Measurements from ENCODE around the gene LRRC51.
A peak's percentile ranks its signal among the peaks of the same experiment; 100 is the strongest.

Gene LRRC51

GRCh38 chr11:72070491-72070890, 10.2 kb upstream of the LRRC51 start:
- DNase-seq, result no peak

DNA sequence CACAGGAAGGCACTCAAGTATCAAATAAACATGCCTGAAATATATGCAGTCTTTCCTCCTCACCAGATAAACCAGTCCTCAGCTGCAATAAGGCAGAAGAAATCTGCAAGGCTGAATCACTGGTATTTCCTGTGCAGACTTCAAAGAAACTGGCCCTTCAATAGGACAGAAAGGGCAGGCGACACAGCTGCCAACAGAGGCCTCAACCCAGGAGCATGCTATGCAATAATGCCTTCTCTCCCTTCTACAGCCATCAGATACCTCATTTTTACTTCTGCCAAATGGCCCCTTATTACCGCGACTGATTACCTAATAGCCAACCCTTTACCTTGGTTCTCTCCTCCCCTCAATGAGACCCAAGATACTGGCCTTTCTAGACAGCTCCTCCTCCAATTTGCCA, 8.3 kb upstream of the LRRC51 start:
- no peak for DNase-seq

DNA sequence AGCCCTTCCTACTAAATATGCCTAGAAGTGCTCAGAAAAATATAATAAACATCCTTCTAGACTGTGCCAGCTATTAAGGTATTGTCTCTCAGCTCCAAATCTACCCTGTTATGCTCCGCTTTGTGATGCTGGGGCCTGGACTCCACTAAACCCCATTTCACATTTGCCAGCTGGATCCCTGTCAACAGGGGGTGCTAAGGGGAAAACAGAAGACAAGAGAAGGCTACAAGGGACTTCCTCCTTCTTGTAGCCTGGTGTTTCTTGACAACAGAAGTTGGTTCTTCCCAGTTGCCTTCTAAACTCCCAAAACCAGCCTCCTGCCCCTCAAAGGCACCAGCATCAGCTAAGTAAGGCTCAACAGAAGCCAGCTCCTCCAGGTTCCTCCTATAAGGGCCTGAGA, 5.5 kb upstream of the LRRC51 start:
- DNase-seq, result no peak

GRCh38 chr11:72075756-72076155, 4.9 kb upstream of the LRRC51 start:
- no peak for DNase-seq

DNA sequence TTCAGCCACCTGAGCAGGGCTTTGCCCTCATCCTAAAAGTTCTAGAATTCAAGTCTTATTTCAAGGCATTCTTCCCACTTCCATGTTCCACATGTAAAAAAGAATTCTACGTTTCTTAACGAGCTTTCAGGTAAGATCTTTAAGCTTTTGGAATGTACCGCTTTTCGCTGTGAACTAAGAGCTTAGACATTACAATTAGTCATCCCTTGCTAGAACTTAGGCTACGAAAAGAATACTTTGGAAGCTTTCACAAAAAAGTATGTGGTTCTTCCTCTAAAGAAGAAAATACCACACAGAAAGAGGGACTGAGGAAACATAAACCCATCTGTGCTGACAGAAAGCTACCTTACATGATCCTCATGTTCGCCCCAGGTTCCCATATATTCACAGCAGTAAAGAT, 2.2 kb upstream of the LRRC51 start:
- DNase-seq, result no peak

- DNase-seq, result no peak
Measured at GRCh38 chr11:72079819-72080325, 778 bp upstream of the LRRC51 start.

DNA sequence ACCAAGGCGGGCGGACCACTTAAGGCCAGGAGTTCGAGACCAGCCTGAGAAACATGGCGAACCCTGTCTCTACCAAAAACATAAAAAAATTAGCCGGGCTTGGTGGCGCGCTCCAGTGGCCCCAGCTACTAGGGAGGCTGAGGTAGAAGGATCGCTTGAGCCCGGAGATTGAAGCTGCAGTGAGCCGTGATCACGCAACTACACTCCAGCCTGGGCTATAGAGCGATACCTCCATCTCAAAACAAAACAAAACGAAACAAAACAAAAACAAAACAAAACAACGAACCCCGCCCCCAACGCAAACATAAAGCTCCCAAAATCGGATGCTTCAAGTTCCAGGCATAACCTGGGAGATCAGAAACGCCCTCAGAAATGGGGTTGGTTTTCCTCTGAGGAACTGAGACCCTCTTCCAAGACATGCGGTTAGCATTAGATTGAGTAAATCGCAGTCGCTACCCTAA, 564 bp downstream of the LRRC51 start:
- no peak for DNase-seq

- DNase-seq, result no peak
Measured at GRCh38 chr11:72081821-72082453, 1.3 kb downstream of the LRRC51 start.

DNA sequence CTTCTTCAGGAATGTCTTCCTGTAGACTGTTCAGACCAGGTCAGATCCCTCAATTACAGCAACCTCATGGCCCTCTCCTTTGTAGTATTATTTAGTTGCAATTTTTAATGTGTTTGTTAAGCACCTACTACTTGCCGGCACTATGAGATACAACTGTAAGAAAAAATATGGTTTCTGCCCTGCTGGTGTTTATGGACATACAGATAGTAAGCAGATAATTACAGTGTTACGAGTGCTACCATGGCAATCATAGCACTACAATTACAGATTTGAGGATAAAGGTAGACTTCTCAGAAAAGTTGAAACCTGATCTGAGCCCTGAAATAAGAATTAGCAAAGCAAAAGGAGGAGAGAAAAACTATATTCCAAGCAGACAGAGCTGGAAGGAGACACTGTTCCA, 2.8 kb downstream of the LRRC51 start:
- no peak for DNase-seq

DNA sequence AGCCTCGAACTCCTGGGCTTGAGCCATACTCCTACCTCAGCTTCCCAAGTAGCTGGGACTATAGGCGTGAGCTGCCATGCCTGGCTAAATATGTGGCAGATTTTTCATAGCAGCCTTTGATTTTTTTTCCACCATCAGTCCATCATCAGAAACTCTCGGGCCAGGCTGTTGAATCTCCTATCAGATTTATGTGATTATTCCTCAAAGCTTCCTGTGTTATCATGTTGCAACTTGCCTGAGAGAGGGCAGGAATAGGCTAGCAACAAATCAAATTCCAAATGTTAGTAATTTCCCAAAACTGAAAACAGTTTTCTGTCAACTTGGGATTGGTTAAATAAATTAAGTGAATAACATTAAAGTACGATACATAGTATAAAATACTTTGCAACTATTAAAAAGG, 3.4 kb downstream of the LRRC51 start:
- DNase-seq, result no peak

DNA sequence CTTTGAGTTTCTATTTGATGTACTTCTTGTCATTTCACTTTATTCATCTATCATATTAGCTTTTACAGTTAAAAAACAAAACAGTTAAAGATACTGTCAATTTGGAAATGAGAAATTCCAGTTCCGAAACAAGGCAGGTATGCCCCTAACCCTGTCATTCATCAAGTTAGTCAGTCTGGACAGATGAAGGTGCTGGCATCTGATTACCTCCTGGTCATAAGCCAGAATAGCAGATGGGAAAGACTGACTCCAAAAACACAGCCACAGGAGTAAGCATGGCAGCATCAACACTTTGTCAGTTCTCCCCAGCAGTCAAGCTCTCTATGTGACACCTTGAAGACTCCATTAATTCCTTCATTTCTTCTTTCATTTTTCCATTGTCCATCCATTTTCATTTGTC, 4.3 kb downstream of the LRRC51 start:
- DNase-seq, result no peak

DNA sequence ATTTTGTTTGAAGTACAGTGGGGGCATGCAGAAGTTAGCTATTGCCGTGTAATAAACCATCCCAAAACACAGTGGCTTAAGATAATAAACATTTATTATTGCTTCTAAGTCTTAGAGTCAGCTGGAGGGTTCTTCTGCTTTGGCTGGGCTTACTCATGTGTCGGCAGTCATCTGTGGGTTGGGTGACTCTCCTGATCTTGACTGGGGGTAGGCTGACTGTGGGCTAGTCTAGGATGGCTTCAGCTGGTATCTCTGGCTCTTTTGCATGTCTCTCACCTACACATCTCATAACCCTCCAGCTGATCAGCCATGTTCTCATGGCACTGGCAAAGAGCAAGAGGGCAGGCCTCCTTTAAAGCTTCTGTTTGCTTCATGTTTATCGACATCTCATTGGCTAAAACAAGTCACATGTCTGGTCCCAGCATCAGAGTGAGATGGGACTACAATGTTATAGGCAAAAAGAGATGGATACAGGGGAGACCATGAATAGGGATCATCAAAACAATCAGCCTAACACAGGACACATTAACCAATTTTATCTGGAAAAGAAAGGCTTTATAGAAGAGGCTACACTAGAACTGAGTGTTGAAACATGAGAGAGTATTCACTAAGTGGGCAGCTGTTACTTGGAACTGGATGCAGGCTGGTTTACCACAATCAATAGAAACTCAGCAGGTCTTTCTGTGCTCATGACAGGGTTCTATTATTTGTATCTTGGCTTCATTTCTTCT, 5.1 kb downstream of the LRRC51 start:
- DNase-seq, result no peak

- no peak for DNase-seq
Measured at GRCh38 chr11:72088076-72088808, 7.6 kb downstream of the LRRC51 start.

DNA sequence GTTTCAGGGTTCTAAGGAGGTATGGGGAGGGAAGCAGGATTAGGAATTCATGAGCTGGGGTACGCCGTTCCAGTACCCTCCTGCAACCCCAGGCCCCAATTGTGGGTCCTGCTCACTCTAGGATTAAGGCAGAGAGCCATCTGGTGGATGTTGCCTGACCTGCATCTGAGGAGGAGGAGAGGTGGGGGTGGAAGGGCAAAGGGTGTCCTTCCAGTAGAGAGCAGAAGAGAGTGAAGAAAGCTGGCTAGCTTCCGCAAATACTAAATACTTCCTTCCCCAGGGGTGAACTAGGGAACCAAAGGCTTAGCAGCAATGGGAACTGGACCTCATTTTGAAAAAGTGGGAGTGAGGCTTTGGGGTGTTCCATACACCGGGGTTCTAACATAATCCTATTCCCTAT, 10.6 kb downstream of the LRRC51 start:
- DNase-seq, result peak; percentile 68 to 73

- DNase-seq, result no peak
Measured at GRCh38 chr11:72098741-72099140, 18.1 kb downstream of the LRRC51 start.

- DNase-seq, result no peak
Measured at GRCh38 chr11:72100009-72100408, 19.4 kb downstream of the LRRC51 start.

- DNase-seq, result no peak
Measured at GRCh38 chr11:72100462-72100861, 19.8 kb downstream of the LRRC51 start.

- DNase-seq, result no peak
Measured at GRCh38 chr11:72102162-72102561, 21.5 kb downstream of the LRRC51 start.

DNA sequence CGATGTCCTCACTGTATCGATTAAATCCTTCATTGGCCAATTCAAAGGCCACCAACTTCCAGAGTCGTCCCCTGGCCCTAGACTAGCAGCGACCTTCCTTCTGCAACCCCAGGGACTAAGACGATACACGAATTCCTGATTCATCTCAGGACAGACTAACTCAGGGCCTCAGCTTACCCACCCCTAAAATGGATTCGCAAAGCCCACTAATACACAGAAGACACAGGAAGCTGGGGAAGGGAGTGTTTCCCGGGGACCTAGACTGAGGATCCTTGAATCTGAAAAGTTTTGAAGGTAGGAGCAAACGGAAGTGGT, 21.9 kb downstream of the LRRC51 start:
- DNase-seq, result no peak

DNA sequence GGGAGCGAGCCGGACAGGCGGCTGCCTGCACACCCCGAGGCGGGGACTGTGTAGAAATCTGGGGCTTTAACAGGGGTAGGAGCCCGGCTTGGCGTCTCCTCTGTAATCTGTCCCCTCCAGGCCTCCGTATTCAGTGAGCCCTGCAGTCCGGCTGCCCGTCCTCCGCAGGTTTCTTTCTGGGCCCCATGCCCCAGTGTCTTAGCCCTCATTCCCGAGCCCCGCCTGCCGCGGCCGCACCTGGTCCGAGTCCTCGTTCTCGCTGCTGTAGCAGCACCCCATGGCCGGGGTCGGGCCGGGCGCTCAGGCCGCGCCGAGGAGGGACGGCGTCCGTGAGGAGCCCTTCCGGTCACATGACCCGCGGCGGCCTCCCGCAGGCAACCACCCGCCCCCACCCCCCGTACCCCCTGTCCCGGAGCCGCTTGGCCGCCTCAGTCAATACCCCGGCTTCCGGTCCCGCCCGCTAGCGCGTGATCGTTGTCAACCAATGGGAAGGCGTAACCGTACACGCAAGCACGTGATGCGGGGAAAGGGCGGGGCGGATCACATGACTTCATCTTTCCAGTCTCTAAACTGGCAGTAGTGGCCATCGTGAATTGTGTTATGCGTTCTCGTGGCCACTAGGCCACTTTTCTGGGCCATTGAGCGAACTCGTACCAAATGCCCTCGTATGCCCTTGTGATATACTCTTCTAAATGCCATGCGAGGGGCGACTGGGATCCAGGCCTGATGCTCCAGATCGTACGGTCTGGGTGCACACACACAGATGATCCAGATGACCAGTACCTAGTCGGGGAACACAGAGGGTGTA, 22.5 kb downstream of the LRRC51 start, which contains the start of gene LAMTOR1:
TSS of gene LAMTOR1 (minus strand) at position 352 of the 808 bp plus-strand sequence. CDS start at position 279, 73 bp downstream.
- DNase-seq, result peak; percentile 97

DNA sequence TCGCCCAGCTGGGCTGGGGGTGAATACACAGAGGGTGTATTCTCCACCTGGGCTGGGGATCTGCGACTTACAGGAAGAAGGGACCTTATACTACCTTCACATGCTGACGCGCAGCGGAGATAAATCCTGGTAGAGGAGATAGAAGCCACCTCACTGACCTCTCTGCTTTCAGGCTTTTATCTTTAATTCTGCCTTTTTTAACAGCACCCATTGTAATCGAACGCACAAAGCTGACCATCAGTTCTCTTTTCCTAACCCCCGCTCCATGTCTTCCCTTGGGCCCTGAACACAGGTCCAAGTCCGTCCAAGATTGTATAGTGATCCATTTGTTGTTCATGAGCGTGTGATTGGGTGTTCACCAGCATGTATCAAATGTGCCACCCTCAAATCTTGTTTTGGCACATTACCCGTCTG, 23.1 kb downstream of the LRRC51 start:
- no peak for DNase-seq

DNA sequence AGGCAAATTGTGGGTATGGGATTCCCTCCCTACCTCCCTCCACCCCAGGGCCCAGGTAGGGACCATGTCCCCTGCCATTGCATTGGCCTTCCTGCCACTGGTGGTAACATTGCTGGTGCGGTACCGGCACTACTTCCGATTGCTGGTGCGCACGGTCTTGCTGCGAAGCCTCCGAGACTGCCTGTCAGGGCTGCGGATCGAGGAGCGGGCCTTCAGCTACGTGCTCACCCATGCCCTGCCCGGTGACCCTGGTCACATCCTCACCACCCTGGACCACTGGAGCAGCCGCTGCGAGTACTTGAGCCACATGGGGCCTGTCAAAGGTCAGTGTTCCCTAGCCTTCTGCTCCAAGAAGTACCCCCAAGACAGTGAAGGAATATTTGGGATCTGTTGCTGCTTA, 25.2 kb downstream of the LRRC51 start, which contains the start of gene TOMT:
TSS of gene TOMT (plus strand) at position 37 of the 400 bp plus-strand sequence. CDS start at position 65, 28 bp downstream.
- no peak for DNase-seq
